HG03442 (cell line): ENCODE measurements around the gene XYLB.
"Not testable (repeated sequence)": the region's sequence is repeated elsewhere in the genome, so short reads cannot be mapped to it uniquely, and the experiment has no call there.

Experiments
- ATAC-seq: cut with Tn5 transposase; IDR thresholded peaks from one replicate; pipeline ENCODE4 v1.9.1; 2021; ENCODE audit warnings: mild to moderate bottlenecking, moderate library complexity; ENCODE audit not compliant: unreplicated experiment

Gene XYLB

GRCh38 chr3:38320638-38321037 lies 25.9 kb upstream of the XYLB start:
- not testable (repeated sequence) for ATAC-seq

- no peak for ATAC-seq
Observed at GRCh38 chr3:38323060-38323459, 23.5 kb upstream of the XYLB start.

- ATAC-seq, result no peak
Observed at GRCh38 chr3:38325256-38325655, 21.3 kb upstream of the XYLB start.

- no peak for ATAC-seq
Observed at GRCh38 chr3:38327335-38328009, 19.1 kb upstream of the XYLB start.

GRCh38 chr3:38331257-38332022 lies 15.1 kb upstream of the XYLB start:
- ATAC-seq, result no peak

- ATAC-seq, result no peak
Observed at GRCh38 chr3:38332201-38332600, 14.4 kb upstream of the XYLB start.

GRCh38 chr3:38334142-38335055 lies 12.2 kb upstream of the XYLB start:
- ATAC-seq, result no peak

- no peak for ATAC-seq
Observed at GRCh38 chr3:38335263-38335662, 11.3 kb upstream of the XYLB start.

- no peak for ATAC-seq
Observed at GRCh38 chr3:38337703-38338102, 8.9 kb upstream of the XYLB start.

GRCh38 chr3:38343797-38344594 lies 2.6 kb upstream of the XYLB start:
- no peak for ATAC-seq

GRCh38 chr3:38345879-38346586 lies 552 bp upstream of the XYLB start:
- no peak for ATAC-seq

- ATAC-seq, result no peak
Observed at GRCh38 chr3:38347421-38348200, 1.0 kb downstream of the XYLB start.

- no peak for ATAC-seq
Observed at GRCh38 chr3:38348903-38349302, 2.3 kb downstream of the XYLB start.

GRCh38 chr3:38349684-38350359 lies 3.2 kb downstream of the XYLB start:
- no peak for ATAC-seq

- ATAC-seq, result no peak
Observed at GRCh38 chr3:38353151-38353550, 6.6 kb downstream of the XYLB start.

- no peak for ATAC-seq
Observed at GRCh38 chr3:38354588-38355330, 8.2 kb downstream of the XYLB start.

- no peak for ATAC-seq
Observed at GRCh38 chr3:38359038-38359437, 12.5 kb downstream of the XYLB start.

- no peak for ATAC-seq
Observed at GRCh38 chr3:38360345-38360744, 13.8 kb downstream of the XYLB start.
